HepG2 (cell line): ENCODE data around the gene NKAIN4. TPM values are rescaled to one million over a fixed set of nuclear protein-coding genes. Genes with fewer than 3 reads are reported as not detected.

Source experiments
- DNMT1 ChIP-seq: sonication (generic); formaldehyde crosslinking; IDR thresholded peaks from 2 replicates; pipeline ENCODE4 v1.5.1; 2020; ENCODE audit warnings: mild to moderate bottlenecking, missing genetic modification reagents
- ETV6 ChIP-seq: sonication (generic); formaldehyde crosslinking; conservative IDR thresholded peaks from 2 replicates; pipeline ENCODE4 v1.4.0; 2020; ENCODE audit warnings: missing genetic modification reagents
- HDAC2 ChIP-seq: sonication (generic); formaldehyde crosslinking; IDR thresholded peaks from 2 replicates; pipeline ENCODE4 v1.4.0; 2020; ENCODE audit warnings: missing genetic modification reagents
- KLF12 ChIP-seq: sonication (generic); formaldehyde crosslinking; IDR thresholded peaks from 2 replicates; pipeline ENCODE4 v1.4.0; 2020; ENCODE audit warnings: missing genetic modification reagents, borderline replicate concordance
- RBM39 ChIP-seq: fragments of 200-400 bp; formaldehyde crosslinking; IDR thresholded peaks from one replicate; pipeline ENCODE4 v1.6.1; 2018; ENCODE audit warnings: antibody characterized with exemption, mild to moderate bottlenecking, low read depth, low read length; ENCODE audit not compliant: poor library complexity, severe bottlenecking
- SIN3B ChIP-seq: fragments of 150-350 bp; IDR thresholded peaks from 2 replicates; pipeline ENCODE4 v1.6.1; 2014; ENCODE audit warnings: low read length
- ZFX ChIP-seq: sonication (generic); formaldehyde crosslinking; IDR thresholded peaks from 2 replicates; pipeline ENCODE4 v1.4.0; 2020; ENCODE audit warnings: mild to moderate bottlenecking, low read depth, missing genetic modification reagents, moderate library complexity
- ZNF260 ChIP-seq: sonication (generic); formaldehyde crosslinking; IDR thresholded peaks from 2 replicates; pipeline ENCODE4 v1.4.0; 2020; ENCODE audit warnings: missing genetic modification reagents, low read depth, mild to moderate bottlenecking, borderline replicate concordance
- ZNF432 ChIP-seq: sonication (generic); formaldehyde crosslinking; IDR thresholded peaks from 2 replicates; pipeline ENCODE4 v1.5.0; 2020; ENCODE audit warnings: missing genetic modification reagents, mild to moderate bottlenecking, borderline replicate concordance
- ZNF558 ChIP-seq: sonication (generic); formaldehyde crosslinking; IDR thresholded peaks from 2 replicates; pipeline ENCODE4 v1.9.0; 2022; ENCODE audit warnings: mild to moderate bottlenecking, missing genetic modification reagents, borderline replicate concordance
- ZNF724P ChIP-seq: sonication (generic); formaldehyde crosslinking; IDR thresholded peaks from 2 replicates; pipeline ENCODE4 v1.8.0; 2022; ENCODE audit warnings: missing genetic modification reagents, borderline replicate concordance
- ZNF792 ChIP-seq: IDR thresholded peaks from 2 replicates; pipeline ENCODE4 v1.6.1; 2016
- ZNF879 ChIP-seq: sonication (generic); formaldehyde crosslinking; IDR thresholded peaks from 2 replicates; pipeline ENCODE4 v1.8.1; 2023; ENCODE audit warnings: missing genetic modification reagents
- polyA plus RNA-seq, 8 experiments: library from polyadenylated mRNA; depleted of rRNA in 3 of 8; stranded (reverse) in 7 of 8; unstranded in 1 of 8; fragments of >200 nt; fragmentation: Illumina TruSeq in 4 of 8; extraction: Trizol in 4 of 8; gene quantifications; 2 replicates each; pipeline versions ENCODE4 v1.2.1 to v1.2.3, GENCODE V29; 2011 to 2016; ENCODE audit warnings: low read depth in 4 of 8, missing spikeins in 1 of 8, mixed read lengths in 1 of 8; ENCODE audit not compliant: insufficient read depth in 1 of 8
- total RNA-seq, 5 experiments: library from RNA; depleted of rRNA; stranded (reverse); fragments of >200 nt; fragmentation: Illumina TruSeq; extraction: Trizol; gene quantifications; 2 replicates each; pipeline ENCODE4 v1.2.3, GENCODE V29; 2016; ENCODE audit warnings: low read depth in 1 of 5
- TF ChIP-seq, protein P1 (sequence below): sonication (generic); formaldehyde crosslinking; IDR thresholded peaks from 2 replicates; pipeline ENCODE4 v1.8.0; 2022; ENCODE audit warnings: mild to moderate bottlenecking, missing genetic modification reagents, moderate library complexity
- TF ChIP-seq, protein P2 (sequence below): sonication (generic); formaldehyde crosslinking; IDR thresholded peaks from 2 replicates; pipeline ENCODE4 v1.4.0; 2020; ENCODE audit warnings: missing genetic modification reagents
- TF ChIP-seq, protein P3 (sequence below): IDR thresholded peaks from 2 replicates; pipeline ENCODE4 v1.6.1; 2016; ENCODE audit warnings: missing compliant biosample characterization, missing genetic modification reagents, borderline replicate concordance
- TF ChIP-seq, protein P4 (sequence below): IDR thresholded peaks from 2 replicates; pipeline ENCODE4 v1.6.1; 2016; ENCODE audit warnings: missing biosample characterization, missing genetic modification reagents, low read depth
- TF ChIP-seq, protein P5 (sequence below): sonication (generic); formaldehyde crosslinking; conservative IDR thresholded peaks from 2 replicates; pipeline ENCODE4 v1.4.0; 2020; ENCODE audit warnings: missing genetic modification reagents
- TF ChIP-seq, protein P6 (sequence below), 2 experiments: sonication (generic) in 1 of 2; formaldehyde crosslinking in 1 of 2; IDR thresholded peaks; 2 replicates each; pipeline versions ENCODE4 v1.4.0 to v1.6.1; 2016 to 2020; ENCODE audit warnings: borderline replicate concordance in 1 of 2, low read depth in 1 of 2, mild to moderate bottlenecking in 1 of 2, missing genetic modification reagents in 1 of 2

NKAIN4 gene
- total and polyA plus RNA-seq, 2 of the 13 experiments (the other 11 are each of a cell fraction or from before 2014, with no cell fraction given): not detected

DNA sequence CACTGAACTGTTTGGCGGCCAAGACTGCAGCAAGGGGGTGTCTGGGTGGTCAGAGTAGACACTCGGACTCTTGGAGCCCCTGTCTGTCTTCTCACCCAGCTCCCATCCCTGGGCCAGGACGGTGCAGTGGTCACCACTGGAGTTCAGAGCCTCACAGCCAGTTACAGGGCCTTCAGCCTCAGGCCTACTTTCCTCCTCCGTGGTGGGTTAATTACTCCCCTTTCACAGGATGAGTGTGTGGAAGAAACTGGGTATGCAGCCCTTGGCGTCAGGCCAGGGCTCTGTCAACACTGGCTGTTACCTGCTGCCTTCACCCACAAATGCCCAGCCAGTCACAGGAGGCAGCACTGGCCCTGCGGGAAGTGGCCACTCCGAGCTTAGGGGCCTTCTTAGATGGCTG is 36.6 kb downstream of the NKAIN4 start (continued):
- no peak for TF ChIP-seq ZFX (CRISPR knock-in tag)
- TF ChIP-seq SIN3B: no peak
- TF ChIP-seq HDAC2 (CRISPR knock-in tag): no peak
- TF ChIP-seq, protein P1, sequence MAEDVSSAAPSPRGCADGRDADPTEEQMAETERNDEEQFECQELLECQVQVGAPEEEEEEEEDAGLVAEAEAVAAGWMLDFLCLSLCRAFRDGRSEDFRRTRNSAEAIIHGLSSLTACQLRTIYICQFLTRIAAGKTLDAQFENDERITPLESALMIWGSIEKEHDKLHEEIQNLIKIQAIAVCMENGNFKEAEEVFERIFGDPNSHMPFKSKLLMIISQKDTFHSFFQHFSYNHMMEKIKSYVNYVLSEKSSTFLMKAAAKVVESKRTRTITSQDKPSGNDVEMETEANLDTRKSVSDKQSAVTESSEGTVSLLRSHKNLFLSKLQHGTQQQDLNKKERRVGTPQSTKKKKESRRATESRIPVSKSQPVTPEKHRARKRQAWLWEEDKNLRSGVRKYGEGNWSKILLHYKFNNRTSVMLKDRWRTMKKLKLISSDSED: no peak
- no peak for TF ChIP-seq ZNF432 (CRISPR knock-in tag)
- TF ChIP-seq, protein P2, sequence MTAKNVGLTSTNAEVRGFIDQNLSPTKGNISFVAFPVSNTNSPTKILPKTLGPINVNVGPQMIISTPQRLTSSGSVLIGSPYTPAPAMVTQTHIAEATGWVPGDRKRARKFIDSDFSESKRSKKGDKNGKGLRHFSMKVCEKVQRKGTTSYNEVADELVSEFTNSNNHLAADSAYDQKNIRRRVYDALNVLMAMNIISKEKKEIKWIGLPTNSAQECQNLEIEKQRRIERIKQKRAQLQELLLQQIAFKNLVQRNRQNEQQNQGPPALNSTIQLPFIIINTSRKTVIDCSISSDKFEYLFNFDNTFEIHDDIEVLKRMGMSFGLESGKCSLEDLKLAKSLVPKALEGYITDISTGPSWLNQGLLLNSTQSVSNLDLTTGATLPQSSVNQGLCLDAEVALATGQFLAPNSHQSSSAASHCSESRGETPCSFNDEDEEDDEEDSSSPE (CRISPR knock-in tag): no peak
- no peak for TF ChIP-seq ZNF558
- TF ChIP-seq, protein P3, sequence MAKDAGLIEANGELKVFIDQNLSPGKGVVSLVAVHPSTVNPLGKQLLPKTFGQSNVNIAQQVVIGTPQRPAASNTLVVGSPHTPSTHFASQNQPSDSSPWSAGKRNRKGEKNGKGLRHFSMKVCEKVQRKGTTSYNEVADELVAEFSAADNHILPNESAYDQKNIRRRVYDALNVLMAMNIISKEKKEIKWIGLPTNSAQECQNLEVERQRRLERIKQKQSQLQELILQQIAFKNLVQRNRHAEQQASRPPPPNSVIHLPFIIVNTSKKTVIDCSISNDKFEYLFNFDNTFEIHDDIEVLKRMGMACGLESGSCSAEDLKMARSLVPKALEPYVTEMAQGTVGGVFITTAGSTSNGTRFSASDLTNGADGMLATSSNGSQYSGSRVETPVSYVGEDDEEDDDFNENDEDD: no peak
- TF ChIP-seq, protein P4, sequence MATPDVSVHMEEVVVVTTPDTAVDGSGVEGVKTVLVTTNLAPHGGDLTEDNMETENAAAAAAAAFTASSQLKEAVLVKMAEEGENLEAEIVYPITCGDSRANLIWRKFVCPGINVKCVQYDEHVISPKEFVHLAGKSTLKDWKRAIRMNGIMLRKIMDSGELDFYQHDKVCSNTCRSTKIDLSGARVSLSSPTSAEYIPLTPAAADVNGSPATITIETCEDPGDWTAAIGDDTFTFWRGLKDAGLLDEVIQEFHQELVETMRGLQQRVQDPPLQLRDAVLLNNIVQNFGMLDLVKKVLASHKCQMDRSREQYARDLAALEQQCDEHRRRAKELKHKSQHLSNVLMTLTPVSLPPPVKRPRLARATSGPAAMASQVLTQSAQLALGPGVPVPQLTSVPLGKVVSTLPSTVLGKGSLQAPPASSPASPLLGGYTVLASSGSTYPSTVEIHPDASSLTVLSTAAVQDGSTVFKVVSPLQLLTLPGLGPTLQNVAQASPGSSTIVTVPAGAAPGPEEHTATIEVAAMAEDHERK: no peak
- TF ChIP-seq ZNF724P (CRISPR knock-in tag): no peak
- TF ChIP-seq KLF12 (CRISPR knock-in tag): no peak
- no peak for TF ChIP-seq DNMT1 (CRISPR knock-in tag)
- TF ChIP-seq, protein P5, sequence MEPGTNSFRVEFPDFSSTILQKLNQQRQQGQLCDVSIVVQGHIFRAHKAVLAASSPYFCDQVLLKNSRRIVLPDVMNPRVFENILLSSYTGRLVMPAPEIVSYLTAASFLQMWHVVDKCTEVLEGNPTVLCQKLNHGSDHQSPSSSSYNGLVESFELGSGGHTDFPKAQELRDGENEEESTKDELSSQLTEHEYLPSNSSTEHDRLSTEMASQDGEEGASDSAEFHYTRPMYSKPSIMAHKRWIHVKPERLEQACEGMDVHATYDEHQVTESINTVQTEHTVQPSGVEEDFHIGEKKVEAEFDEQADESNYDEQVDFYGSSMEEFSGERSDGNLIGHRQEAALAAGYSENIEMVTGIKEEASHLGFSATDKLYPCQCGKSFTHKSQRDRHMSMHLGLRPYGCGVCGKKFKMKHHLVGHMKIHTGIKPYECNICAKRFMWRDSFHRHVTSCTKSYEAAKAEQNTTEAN (CRISPR knock-in tag): no peak
- TF ChIP-seq ZNF879 (CRISPR knock-in tag): no peak
- no peak for TF ChIP-seq ZNF260 (CRISPR knock-in tag)
- TF ChIP-seq RBM39: no peak
- TF ChIP-seq ETV6 (CRISPR knock-in tag): no peak
- TF ChIP-seq, protein P6, sequence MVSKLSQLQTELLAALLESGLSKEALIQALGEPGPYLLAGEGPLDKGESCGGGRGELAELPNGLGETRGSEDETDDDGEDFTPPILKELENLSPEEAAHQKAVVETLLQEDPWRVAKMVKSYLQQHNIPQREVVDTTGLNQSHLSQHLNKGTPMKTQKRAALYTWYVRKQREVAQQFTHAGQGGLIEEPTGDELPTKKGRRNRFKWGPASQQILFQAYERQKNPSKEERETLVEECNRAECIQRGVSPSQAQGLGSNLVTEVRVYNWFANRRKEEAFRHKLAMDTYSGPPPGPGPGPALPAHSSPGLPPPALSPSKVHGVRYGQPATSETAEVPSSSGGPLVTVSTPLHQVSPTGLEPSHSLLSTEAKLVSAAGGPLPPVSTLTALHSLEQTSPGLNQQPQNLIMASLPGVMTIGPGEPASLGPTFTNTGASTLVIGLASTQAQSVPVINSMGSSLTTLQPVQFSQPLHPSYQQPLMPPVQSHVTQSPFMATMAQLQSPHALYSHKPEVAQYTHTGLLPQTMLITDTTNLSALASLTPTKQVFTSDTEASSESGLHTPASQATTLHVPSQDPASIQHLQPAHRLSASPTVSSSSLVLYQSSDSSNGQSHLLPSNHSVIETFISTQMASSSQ (IDR thresholded peaks at IDR 0.05; ENCODE audit: low read depth): no peak
- TF ChIP-seq, protein P6 (CRISPR knock-in tag; IDR thresholded peaks at IDR 0.05; ENCODE audit: borderline replicate concordance): no peak
- TF ChIP-seq ZNF792: no peak
